Osteocyte (in vitro differentiated cells): ENCODE results near the gene BCAP31. TPM values are rescaled to one million over a fixed set of nuclear protein-coding genes. Genes with fewer than 3 reads are reported as not detected.

Source experiments
- DNase-seq: peaks from one replicate; pipeline ENCODE4 v3.0.0; 2021; ENCODE audit warnings: mixed read lengths; ENCODE audit not compliant: unreplicated experiment; ENCODE audit errors: extremely low spot score
- H3K27ac Mint-ChIP-seq: one replicate; pipeline ENCODE4 v1.8.0; 2021; ENCODE audit warnings: mild to moderate bottlenecking, mixed read lengths; ENCODE audit not compliant: unreplicated experiment
- H3K27me3 Mint-ChIP-seq: one replicate; pipeline ENCODE4 v1.8.0; 2021; ENCODE audit warnings: mixed read lengths; ENCODE audit not compliant: unreplicated experiment
- H3K36me3 Mint-ChIP-seq: one replicate; pipeline ENCODE4 v1.8.0; 2021; ENCODE audit warnings: mixed read lengths; ENCODE audit not compliant: unreplicated experiment
- H3K4me1 Mint-ChIP-seq: one replicate; pipeline ENCODE4 v1.8.0; 2021; ENCODE audit warnings: mixed read lengths; ENCODE audit not compliant: unreplicated experiment
- H3K4me3 Mint-ChIP-seq: one replicate; pipeline ENCODE4 v1.8.0; 2021; ENCODE audit warnings: mild to moderate bottlenecking, moderate library complexity, mixed read lengths; ENCODE audit not compliant: unreplicated experiment
- H3K9me3 Mint-ChIP-seq: one replicate; pipeline ENCODE4 v1.8.0; 2021; ENCODE audit warnings: mixed read lengths; ENCODE audit not compliant: unreplicated experiment
- total RNA-seq: library from RNA; stranded (reverse); gene quantifications from 2 replicates; pipeline ENCODE4 v1.2.1, GENCODE V29; 2021
- TF ChIP-seq, protein P1 (sequence below): fragments of 200-600 bp; sonication (generic); IDR thresholded peaks from 2 replicates; pipeline ENCODE4 v1.5.0; 2021; ENCODE audit warnings: antibody characterized with exemption, mild to moderate bottlenecking, moderate library complexity

The BCAP31 gene
- total RNA-seq, 1 donor from 2014 or later: 172 TPM

DNA sequence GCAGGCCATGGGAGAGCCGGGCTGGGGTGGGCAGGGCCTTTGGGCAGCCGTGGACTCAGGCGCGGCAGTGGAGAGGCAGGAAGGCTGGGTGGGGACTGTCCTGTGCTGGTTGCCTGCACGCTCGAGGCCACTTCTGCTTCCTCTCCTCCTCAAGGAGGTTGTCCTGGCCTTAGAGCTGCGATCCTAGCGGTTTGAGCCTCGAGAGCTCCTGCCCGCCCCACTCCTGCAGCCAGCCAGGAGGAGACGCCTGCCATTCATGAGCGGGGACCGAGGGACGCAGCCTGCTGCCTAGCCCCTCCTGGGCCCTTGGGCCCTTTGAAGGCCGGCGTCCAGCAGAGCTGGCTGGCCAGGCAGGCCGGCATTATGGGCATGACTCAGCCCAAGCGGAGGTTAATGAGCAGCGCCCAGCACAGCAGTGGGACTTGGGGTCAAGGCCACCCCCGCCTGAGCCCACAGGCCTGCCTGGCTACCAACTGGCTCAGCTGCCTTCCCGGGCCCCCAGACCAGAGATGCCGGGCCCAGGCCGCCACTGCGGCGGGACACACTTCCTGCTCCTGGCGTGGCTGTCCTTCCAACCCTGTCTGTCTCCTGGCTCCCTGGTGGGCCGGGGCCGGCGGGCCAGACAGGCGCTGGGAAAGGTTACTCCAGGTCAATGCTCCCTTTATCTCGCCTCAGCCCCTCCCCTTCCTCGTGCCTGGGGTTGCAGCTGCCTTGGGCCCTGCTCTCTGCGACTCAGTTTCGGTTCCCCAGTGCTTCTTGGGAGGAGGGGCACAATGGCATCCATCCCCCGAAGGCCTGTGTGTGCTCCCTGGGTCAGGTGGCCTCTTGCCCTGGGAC is 2.3 kb upstream of the BCAP31 start:
- Mint-ChIP-seq H3K4me3 (peak overlapping the region; percentile 58), H3K27me3 (no peaks in the 10 kb centered on the region), H3K36me3 (peaks cover 12% of the 10 kb centered on the region), H3K4me1 (peaks cover 34% of the 10 kb centered on the region), H3K27ac (peak overlapping the region; percentile 77), H3K9me3 (peaks cover 9% of the 10 kb centered on the region)
- no peak for DNase-seq
- TF ChIP-seq, protein P1, sequence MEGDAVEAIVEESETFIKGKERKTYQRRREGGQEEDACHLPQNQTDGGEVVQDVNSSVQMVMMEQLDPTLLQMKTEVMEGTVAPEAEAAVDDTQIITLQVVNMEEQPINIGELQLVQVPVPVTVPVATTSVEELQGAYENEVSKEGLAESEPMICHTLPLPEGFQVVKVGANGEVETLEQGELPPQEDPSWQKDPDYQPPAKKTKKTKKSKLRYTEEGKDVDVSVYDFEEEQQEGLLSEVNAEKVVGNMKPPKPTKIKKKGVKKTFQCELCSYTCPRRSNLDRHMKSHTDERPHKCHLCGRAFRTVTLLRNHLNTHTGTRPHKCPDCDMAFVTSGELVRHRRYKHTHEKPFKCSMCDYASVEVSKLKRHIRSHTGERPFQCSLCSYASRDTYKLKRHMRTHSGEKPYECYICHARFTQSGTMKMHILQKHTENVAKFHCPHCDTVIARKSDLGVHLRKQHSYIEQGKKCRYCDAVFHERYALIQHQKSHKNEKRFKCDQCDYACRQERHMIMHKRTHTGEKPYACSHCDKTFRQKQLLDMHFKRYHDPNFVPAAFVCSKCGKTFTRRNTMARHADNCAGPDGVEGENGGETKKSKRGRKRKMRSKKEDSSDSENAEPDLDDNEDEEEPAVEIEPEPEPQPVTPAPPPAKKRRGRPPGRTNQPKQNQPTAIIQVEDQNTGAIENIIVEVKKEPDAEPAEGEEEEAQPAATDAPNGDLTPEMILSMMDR: no peak

DNA sequence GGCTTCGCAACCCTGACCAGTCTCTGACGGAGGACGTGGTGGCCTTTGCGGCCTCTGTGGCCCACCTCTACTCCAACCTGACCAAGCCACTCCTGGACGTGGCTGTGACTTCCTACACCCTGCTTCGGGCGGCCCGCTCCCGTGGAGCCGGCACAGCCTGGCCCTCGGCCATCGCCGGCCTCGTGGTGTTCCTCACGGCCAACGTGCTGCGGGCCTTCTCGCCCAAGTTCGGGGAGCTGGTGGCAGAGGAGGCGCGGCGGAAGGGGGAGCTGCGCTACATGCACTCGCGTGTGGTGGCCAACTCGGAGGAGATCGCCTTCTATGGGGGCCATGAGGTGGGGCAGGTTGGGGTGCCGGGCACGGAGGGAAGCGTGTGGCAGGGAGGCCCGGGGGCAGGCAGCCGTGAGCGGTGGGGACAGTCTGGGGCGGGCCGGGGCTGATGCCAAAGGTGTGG is 1.7 kb upstream of the BCAP31 start:
- DNase-seq: no peak
- Mint-ChIP-seq H3K36me3 (peaks cover 9% of the 10 kb centered on the region), H3K9me3 (peaks cover 5% of the 10 kb centered on the region), H3K4me1 (peaks cover 34% of the 10 kb centered on the region), H3K27ac (peak overlapping the region; percentile 77), H3K27me3 (no peaks in the 10 kb centered on the region), H3K4me3 (peak overlapping the region; percentile 58)
- TF ChIP-seq, protein P1: no peak

GRCh38 chrX:153725039-153725831 is 1.0 kb upstream of the BCAP31 start:
- no peaks in the 10 kb centered on the region for H3K27me3 Mint-ChIP-seq
- H3K27ac Mint-ChIP-seq: peak overlapping the region; percentile 72
- H3K4me1 Mint-ChIP-seq: peaks cover 33% of the 10 kb centered on the region
- TF ChIP-seq, protein P1: no peak
- peaks cover 6% of the 10 kb centered on the region for H3K36me3 Mint-ChIP-seq
- no peak for DNase-seq
- H3K4me3 Mint-ChIP-seq: no peak overlapping the region
- peaks cover 5% of the 10 kb centered on the region for H3K9me3 Mint-ChIP-seq

GRCh38 chrX:153723351-153724251 is 586 bp downstream of the BCAP31 start:
- Mint-ChIP-seq H3K4me3 (peak overlapping the region; percentile 84), H3K9me3 (peaks cover 5% of the 10 kb centered on the region), H3K27ac (peak overlapping the region; percentile 78), H3K4me1 (peaks cover 32% of the 10 kb centered on the region), H3K27me3 (no peaks in the 10 kb centered on the region), H3K36me3 (peaks cover 9% of the 10 kb centered on the region)
- DNase-seq: no peak
- TF ChIP-seq, protein P1: peak; percentile 45
